ENCODE measurements around the gene VSIG10L.

Gene VSIG10L

DNA sequence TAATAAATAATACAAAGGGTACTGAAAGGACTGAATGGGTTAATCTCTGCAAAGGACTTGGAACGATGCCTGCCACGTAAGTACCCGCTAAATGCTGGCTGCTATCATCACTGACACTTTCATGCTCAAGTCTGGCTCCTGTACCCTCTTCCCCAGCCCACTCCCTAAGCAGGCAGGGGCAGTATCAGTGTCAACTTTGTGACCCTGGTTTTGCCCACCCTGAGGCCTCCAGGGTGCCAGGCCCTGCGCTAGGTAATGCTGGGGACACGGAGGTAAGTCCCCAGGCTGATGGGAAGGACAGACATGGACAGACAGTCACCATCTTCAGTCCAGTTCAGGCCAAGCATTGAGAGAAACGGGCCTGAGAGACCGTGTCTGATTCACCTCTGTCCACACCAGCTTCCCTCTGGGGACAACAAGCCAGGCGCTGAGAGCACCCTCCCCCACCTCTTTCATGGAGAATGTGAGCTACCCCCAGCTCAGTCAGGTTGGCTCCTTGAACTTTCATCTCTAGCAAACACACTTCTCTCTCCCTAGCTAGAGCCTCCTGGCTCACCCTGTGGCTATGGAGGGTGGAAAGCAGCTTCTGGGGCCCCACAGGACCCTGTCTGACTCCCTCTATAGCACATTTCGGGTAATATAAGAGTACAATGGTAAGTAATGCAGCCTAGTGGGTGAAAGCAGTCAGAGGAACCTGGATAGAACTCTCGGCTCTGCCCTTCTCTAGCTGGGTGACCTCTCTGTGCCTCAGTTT is 23.4 kb upstream of the VSIG10L start:
- no peak for DNase-seq

DNA sequence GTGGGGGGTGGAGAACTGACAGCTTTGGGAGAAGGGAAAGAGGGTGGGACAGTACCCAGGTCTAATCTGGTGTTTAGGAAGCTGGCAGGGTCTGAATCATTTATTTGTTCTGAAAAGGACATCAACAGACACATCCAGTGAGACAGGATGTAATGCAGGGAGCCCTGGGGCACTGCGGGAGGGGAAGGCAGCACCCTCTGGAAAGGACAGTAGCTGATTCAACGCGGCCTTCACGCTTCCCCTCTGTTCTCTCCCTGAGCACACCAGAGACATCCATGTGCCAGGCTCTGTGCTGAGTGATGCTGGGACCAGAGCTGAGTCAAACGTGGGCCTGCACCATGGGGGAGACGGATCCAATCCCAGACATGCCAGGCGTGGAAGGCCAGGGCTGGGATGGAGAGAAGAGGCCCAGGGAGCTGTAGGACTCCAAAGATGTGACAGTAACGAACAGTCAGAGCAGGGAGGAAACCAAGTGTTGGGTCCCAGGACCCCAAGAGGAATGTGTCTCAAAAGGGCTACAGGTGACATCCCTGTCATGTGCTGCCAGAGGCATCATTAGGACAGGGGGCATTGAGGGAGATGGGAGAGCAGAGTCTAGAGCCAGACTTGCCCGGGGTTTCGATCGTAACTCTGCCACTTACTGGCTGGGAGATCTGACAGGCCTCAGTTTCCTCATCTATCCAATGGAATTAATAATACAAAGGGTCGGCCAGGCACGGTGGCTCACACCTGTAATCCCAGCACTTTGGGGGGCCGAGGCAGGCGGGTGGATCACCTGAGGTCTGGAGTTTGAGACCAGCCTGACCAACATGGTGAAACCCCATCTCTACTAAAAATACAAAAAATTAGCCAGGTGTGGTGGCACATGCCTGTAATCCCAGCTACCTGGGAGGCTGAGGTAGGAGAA is 22.5 kb upstream of the VSIG10L start:
- DNase-seq = no peak

DNA sequence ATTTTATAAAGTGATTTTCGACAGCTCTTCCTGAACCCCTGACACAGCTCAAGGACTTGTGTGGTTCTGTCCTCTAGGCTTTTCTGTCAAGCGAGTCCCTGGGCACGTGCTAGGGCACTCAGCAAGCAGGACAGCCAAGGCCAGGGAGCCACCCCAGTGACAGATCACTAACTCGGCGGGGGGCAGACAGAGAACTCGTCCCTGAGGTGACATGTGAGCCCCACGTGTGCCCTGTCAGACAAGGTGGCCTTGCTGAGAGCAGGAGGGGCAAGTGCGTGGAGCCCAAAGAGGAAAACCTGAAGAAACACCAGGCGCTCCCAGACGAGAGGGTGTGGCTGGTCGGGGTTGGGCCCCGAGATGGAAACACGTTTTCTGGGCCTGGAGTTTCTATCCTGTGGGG is 19.3 kb upstream of the VSIG10L start:
- DNase-seq = no peak

DNA sequence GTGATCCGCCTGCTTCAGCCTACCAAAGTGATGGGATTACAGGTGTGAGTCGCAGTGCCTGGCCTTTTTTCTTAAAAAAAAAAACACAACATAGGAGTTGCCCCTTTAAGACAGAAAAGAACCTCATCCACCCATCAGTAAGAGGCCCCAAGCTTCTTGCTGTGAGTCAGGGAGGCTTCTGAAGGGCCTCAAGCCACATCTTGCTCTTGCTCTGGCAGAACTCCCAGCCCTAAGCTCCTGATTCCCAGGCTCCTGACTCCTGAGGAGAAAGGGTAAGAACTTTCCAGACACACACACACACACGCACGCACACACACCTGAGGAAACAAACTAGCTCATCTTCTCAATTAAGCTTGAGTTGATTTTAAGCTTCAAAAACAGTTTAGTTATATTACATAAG is 17.4 kb upstream of the VSIG10L start:
- no peak for DNase-seq

DNA sequence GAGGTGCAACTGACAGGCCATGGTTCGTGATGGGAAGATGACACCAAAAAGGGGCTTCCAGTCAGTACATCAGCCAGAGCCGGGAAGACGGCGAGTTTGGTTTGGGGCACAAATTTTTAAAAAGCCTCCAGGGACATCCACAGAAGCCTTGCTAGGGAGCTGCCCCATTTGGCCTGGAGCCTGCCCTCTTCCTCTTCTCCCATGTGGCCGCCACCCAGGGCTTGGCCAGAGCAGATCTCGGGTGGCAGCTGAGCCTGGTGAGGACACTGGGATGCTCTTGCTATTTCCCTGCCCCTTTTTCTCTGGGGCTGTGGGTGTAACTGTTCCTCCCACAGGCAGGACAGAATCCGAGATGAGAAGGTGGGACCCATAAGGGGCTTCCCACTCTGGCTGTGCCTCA is 16.0 kb upstream of the VSIG10L start:
- no peak for DNase-seq

DNA sequence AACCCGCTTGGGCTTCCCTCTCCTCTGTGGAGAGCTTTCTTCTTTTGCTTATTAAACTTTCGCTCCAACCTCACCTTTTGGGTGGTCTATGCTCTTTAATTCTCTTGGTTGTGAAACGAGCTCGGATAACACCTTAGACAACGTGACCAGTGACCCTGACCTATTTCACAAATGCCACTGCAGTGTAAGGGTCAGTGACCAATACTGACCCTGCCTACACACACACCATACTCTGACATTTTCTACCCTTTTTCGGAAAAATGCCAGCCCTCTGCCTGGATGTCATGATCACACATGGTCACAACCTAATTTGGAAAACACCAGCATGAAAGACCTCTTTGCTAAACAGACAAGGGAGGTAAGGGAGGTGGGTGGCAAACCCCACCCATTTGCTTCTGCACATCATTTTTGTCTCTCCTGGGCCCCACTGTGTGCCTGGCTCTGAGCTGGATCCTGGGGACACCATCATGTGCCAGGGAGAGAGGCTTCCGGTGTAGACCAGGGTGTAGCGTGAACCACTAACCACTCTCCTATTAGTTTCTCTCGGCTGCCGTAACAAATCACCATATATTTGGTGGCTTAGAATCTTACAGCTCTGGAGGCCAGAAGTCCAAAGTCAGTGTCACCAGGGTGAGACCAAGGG is 14.3 kb upstream of the VSIG10L start:
- DNase-seq = no peak

DNA sequence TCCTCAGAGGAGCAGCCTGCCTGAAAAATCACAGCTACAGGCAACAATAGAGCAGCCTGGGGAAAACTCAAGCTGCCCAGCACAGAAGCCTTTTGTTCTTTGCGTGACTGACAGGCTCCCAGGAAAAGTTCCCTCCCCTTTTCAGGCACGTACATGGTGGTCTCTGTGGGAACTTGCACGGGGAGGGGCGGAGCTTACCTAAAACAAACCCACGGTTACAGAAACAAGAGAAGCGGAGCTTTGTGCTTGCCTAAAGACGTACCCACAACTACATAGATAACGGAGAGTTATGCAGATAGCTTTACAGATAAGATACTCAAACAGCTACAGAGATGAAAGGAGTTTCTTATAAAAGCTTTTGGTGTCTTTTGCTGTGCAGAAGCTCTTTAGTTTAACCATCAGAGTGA is 12.8 kb upstream of the VSIG10L start:
- DNase-seq = no peak

DNA sequence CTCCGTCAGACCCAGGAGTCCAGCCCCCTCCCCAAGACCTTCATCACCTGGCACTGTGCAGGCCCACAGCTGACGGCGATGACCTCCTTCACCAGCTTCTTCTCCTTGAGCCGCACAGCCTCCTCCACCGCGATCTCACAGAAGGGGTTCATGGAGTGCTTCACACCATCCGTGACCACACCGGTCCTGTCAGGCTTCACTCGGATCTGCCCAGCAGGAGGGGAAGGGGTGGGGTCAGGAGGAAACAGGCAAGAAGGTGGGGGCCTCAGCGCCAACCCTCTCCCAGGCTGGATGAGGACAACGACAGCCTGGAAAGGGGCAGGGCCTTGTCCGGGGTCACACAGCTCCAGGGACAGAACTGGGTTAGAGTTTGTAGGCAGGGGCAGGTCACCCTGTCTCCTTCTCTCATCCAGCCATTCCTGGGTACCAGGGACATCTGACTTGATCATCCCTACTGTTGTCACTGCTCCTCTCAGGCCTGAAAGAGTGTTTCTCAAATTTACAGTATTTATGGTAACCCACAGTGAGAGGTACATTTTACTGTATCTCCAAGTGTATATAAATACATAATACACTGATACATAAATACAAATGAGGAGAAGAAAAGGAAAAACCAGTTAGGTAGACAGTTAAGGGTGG is 12.3 kb upstream of the VSIG10L start:
- no peak for DNase-seq

DNA sequence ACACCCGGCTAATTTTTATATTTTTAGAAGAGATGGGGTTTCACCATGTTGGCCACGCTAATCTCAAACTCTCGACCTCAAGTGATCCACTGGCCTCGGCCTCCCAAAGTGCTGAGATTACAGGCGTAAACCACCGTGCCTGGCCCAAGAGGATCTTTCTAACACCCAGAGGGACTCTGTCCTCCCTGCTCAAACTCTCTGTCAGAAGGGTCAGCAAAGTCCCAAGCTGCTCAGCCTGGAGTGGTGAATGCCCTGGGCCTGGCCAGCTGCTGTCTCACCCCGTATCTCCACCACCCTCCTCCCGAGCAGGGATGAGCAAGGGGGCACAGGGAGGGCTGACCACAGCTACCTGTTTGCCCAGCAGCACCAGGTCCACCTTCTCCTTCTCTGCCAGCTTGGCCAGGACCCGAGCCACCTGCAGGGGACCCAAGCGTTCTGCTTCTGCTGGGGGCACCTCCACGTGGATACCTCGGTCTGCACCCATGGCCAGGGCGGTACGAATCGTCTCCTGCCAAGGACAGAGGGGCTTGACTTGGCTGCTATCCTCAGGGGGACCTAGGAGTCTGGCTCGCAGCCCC is 10.9 kb upstream of the VSIG10L start:
- no peak for DNase-seq

DNA sequence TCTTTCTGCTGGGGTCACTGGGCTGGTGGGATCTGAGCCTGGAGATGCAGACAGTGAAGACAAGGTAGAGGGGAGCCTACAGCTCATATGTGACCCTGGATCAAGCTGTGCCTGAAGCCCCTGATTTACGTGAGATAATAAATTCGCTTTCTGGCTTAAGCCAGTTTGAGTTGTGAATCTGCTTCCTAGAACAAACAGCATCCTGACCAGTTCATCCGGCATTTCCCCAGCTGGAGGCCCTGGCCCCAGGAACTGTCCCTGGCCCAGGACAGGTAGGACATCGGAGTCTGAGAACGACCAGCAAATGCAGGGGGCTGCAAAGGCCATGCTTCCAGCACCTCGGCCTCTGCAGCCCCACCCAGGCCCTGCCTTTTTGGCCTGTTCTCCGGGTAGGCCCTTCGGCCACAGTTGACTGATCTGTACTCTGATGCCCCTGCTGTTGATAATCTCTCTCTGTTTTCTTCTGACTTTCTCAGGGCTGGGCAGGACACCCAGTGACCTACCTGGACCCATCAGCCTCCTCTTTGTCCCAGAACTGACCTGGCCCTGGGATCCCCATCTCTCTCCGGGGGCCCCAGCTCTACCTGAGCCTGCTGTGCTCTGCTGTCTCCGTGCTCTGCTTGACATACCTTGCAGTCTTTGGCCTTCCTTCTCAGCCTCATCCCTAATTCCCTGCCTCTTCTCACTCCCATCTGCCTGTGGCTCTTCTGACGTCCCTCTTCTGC is 9.5 kb upstream of the VSIG10L start:
- no peak for DNase-seq

DNA sequence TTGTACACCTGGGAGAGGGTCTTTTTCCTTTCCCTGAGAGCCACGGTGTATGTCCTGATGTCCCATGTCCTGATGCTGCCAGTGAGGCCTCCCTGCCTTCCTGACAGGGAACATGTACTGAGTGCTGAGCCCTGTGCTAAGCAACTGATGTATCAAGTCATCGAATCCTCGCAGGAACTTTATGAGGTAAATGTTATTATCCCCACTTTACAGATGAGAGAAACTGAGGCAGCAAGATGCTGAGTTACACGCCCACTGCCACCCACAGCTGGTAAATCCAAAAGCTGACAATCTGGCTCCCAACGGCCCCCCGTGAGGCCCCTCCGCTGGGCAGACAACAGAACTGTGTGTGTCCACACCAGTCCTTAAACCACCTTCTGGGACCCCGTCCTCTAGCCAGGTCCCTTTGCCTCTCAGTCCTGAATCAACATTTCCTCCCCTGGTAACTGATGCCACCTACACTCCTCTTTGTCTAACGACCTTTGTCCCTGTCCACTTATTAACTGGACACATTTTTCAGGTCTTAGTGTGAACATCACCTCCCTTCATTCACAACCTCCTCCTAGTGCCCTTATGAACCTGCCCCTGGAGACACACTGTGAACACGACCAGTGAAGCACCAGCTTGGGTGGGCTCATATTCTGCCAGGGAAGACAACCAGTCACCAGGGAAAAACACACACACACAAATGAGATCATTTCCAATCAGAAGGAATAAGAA is 5.4 kb upstream of the VSIG10L start:
- no peak for DNase-seq

DNA sequence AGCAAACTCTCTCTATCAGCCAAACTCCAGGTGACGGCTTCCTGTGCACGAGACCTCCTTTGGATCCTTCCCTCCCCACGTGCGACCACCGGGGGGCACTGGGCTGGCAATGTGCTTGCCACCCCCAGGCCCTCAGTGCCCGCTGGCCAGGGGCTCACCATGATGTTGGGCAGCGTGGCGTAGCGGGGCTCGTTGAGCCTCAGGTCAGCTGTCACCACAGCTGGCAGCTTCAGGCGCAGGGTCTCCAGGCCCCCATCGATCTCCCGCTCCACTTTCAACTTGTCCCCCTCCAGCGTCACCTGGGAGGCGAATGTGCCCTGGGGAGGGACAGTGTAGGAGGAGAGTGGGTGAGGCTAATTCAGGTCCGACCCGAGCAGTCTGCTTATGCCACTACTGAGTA is 4.8 kb upstream of the VSIG10L start:
- no peak for DNase-seq

DNA sequence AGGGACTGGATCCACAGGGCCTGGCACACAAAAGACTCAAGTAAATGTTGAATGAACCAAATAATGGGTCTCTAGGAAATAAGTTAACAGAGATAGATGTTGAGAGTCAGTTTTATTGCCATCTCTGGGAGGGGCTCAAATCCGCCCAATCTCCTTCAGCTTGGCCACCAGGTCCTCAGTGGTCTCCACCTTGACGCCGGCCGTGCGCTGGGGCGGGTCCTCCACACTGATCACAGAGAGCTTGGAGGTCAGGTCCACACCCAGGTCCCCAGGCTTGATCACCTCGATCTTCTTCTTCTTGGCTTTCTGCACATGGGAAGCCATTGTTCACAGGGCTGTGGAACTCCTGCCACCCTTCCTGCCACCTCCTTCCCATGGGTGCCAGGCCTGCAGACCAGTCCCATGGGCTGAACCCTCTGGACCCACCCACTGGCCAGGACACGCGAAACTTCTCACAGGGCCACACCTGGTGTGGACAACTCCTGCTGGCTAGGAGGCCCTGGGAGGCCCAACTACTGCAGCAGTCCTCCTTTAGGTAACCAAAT is 3.2 kb upstream of the VSIG10L start:
- no peak for DNase-seq

DNA sequence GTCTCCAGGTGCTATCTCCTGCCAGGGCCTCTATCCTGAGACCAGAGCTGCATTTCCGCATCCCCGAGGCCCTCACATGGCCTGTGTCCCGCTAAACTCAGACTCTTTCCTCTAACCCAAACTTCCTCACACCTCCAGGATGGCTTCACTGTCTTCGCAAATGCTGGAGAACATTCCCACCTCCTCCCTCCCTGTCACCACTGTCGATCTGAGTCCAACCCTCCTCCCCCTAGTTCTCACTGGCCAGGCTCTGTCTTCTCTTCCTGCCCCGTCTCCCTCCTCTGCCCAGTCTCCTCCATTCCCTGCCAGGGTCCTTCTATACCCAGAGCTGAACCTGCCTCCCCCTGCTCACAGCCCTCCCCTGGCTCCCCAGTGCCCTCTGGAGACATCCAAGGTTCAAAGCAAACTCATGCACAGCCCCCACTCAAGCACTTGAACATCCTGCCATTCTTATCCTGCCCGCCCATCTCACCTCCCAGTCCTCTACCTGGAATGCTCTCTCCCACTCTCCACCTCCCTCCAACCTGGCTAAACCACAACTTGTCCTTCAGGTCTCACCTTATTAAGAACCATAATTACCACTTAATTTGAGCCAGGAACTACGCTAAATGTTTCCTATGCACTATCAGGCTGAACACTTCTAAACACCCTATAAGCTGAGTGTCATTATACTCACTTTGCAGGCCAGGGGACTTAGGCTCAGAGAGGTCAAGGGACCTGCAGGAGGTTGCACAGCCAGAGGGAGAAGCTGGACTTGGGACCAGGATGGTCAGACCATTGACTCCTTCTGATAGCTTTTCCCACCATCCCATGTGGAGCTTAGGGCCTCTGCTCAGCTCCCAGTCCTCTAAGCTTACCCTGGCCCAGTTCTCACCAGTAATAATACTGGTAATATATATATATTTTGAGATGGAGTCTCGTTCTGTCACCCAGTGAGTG is 961 bp upstream of the VSIG10L start:
- no peak for DNase-seq

DNA sequence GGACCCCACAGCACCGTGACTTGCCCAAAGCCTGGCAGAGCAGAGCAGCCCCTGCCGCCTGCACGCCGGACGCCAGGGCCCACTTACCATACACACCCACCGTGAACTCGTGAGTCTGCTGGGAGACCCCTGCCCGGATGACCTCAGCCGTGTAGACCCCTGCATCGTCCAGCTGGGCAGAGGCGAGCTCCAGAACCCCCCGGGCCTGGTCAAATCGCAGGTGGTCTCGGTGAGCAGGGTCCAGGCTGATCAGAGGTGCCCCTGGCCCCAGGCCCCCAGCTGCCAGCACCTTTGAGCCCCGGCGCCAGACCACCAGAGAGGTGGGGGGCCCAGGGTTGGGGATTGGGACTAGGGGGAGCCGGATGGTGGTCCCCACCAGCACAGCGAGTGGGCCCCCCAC is 873 bp downstream of the VSIG10L start:
- no peak for DNase-seq

DNA sequence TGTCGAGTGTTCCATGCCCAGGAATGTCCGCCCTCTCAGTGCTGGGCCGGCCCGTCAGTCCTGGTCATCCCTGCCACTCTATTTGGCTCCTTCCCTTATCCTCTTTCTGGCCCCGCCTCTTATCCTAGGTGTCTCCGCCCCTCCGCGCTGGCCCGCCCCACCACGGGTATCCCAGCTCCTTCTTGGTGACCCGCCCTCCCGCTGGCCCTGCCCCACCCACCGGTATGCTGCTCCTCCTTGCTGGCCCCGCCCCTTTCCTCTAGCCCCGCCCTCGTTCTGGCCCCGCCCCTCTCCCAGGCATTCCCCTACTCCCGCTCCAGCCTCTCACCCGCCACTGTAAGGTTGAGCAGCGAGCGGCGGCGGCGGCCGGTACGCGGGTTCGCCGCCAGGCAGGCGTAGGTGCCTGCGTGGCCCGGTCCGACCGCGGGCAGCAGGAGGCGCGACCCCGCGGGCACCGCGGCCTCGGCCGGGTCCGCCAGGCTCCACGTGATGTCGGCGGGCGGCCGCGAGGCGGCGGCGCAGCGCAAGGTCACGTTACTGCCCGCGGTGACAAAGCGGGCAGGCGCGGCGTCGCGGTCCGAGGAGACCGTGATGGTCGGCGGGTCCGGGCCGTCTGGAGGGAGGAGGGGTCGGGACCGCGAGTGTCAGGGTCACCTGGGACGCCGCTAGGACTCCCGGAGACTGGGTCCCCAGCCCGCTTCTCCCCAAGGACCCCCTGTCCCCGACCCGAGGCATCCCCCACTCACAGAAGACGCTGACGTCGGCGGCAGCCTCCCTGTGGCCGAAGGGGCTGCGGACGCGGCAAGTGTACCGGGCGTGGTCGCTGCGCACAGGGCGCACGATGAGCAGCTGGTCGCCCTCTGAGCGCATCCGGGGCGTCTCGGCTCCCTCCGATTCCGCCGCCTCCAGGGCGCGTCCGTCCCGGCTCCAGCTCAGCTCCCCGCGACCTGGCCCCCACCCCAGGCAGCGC is 2.0 kb downstream of the VSIG10L start:
- no peak for DNase-seq

DNA sequence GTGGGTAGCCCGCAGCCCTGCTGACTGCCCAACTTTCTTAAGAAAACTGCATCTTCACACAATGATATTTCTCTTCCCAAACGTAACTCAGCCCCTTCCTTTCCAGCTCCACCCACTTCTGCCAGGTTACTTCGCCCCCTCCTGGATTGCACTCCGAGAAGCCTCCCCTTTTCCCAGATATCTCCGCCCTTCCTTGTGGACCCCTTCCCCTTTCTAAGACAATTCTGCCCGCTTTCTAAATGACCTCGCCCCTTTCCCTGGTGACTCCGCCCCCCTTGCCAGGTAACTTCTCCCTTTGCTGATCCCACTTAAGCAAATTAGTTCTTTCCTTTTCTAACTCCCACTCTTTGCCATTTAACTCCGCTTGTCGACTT is 2.6 kb downstream of the VSIG10L start:
- DNase-seq = no peak

DNA sequence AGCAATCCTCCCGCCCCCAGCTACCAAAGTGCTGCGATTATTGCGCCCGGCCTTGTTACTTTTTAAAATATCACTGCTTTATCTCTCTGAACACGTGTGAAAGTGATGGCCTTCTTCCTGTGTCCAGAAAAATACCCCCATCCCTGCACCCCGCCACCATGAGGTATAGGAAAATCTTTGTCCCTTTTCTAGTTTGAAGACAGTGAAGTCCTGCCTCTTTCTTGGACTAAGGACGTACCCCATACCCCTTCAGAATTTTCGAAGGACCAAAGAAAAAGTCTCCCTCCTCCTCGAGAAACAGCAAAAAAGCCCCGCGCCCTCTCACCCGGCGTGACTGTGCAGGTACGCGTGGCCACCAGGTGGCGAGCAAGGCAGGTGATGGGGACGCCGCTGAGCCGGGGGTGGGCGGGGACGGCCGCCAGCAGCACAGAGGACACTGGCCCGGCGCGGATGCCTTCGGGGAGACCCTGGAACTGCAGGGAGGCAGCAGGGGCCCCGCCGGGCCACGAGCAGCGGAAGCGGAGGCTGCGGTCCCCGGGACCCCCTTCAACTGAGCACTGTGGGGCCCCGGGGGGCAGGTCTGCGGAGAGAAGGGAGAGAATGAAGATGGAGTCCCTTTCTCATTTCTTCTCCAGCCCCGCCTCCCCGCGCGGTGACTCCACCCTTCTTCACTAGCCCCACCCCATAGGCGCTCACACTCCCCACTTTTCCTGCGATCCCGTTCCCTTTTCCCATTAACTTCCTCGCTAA is 3.2 kb downstream of the VSIG10L start:
- DNase-seq = peak; percentile 38

Measured in NCI-H146 (cell line).